ENCODE data around the gene C19orf12. TPM values are rescaled to one million over a fixed set of nuclear protein-coding genes. Genes with fewer than 3 reads are reported as not detected.

The C19orf12 gene
- total and polyA plus RNA-seq, 2 experiments from 2014 or later = 11.4 to 17.2 TPM

DNA sequence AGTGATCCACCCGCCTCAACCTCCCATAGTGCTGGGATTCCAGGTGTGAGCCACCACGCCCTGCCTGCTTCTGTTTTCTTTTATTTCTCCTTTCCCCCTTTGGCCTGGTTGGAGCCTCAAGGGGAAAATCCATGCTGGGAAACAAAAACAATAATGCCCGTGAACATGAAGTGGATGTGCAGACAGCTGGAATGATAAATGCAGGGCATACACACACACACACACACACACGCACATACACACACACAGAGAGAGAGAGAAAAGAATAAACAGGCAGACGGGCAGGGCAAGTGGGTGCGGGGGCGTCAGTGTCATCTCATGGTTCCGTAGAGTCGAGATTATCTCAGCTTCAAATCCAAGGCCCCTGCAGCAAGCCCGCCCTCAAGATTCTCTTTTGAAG lies 54.2 kb downstream of the C19orf12 start:
- TF ChIP-seq POLR2AphosphoS5 (IDR thresholded peaks at IDR 0.05; ENCODE audit: low read depth) = no peak
- no peak for TF ChIP-seq NANOG (IDR thresholded peaks at IDR 0.05; ENCODE audit: borderline replicate concordance)
- no peak for TF ChIP-seq EZH2phosphoT487 (IDR thresholded peaks at IDR 0.05; ENCODE audit: unreplicated experiment)
- TF ChIP-seq, protein P1, sequence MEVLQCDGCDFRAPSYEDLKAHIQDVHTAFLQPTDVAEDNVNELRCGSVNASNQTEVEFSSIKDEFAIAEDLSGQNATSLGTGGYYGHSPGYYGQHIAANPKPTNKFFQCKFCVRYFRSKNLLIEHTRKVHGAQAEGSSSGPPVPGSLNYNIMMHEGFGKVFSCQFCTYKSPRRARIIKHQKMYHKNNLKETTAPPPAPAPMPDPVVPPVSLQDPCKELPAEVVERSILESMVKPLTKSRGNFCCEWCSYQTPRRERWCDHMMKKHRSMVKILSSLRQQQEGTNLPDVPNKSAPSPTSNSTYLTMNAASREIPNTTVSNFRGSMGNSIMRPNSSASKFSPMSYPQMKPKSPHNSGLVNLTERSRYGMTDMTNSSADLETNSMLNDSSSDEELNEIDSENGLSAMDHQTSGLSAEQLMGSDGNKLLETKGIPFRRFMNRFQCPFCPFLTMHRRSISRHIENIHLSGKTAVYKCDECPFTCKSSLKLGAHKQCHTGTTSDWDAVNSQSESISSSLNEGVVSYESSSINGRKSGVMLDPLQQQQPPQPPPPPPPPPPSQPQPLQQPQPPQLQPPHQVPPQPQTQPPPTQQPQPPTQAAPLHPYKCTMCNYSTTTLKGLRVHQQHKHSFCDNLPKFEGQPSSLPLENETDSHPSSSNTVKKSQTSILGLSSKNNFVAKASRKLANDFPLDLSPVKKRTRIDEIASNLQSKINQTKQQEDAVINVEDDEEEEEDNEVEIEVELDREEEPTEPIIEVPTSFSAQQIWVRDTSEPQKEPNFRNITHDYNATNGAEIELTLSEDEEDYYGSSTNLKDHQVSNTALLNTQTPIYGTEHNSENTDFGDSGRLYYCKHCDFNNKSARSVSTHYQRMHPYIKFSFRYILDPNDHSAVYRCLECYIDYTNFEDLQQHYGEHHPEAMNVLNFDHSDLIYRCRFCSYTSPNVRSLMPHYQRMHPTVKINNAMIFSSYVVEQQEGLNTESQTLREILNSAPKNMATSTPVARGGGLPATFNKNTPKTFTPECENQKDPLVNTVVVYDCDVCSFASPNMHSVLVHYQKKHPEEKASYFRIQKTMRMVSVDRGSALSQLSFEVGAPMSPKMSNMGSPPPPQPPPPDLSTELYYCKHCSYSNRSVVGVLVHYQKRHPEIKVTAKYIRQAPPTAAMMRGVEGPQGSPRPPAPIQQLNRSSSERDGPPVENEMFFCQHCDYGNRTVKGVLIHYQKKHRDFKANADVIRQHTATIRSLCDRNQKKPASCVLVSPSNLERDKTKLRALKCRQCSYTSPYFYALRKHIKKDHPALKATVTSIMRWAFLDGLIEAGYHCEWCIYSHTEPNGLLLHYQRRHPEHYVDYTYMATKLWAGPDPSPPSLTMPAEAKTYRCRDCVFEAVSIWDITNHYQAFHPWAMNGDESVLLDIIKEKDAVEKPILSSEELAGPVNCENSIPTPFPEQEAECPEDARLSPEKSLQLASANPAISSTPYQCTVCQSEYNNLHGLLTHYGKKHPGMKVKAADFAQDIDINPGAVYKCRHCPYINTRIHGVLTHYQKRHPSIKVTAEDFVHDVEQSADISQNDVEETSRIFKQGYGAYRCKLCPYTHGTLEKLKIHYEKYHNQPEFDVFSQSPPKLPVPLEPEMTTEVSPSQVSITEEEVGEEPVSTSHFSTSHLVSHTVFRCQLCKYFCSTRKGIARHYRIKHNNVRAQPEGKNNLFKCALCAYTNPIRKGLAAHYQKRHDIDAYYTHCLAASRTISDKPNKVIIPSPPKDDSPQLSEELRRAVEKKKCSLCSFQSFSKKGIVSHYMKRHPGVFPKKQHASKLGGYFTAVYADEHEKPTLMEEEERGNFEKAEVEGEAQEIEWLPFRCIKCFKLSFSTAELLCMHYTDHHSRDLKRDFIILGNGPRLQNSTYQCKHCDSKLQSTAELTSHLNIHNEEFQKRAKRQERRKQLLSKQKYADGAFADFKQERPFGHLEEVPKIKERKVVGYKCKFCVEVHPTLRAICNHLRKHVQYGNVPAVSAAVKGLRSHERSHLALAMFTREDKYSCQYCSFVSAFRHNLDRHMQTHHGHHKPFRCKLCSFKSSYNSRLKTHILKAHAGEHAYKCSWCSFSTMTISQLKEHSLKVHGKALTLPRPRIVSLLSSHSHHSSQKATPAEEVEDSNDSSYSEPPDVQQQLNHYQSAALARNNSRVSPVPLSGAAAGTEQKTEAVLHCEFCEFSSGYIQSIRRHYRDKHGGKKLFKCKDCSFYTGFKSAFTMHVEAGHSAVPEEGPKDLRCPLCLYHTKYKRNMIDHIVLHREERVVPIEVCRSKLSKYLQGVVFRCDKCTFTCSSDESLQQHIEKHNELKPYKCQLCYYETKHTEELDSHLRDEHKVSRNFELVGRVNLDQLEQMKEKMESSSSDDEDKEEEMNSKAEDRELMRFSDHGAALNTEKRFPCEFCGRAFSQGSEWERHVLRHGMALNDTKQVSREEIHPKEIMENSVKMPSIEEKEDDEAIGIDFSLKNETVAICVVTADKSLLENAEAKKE (CRISPR knock-in tag; IDR thresholded peaks at IDR 0.05) = no peak
- TF ChIP-seq ZNF331 (CRISPR knock-in tag; IDR thresholded peaks at IDR 0.05; ENCODE audit: low read depth) = no peak
- Histone ChIP-seq H3K79me2 (replicated peaks; ENCODE audit: insufficient read depth) (no peaks in the 10 kb centered on the region), H2AFZ (no peak overlapping the region), H3K4me3 (no peak overlapping the region), H3K36me3 (ENCODE audit: insufficient read depth) (no peaks in the 10 kb centered on the region), H3K4me2 (no peak overlapping the region), H3F3A (replicated peaks; ENCODE audit: low read depth) (0 out of 2 replicates have a peak, but pooled peaks cover 2% of the 10 kb centered on the region), H4K20me1 (replicated peaks; ENCODE audit: insufficient read depth) (no peaks in the 10 kb centered on the region), H3K27ac (ENCODE audit: low read depth) (no peak overlapping the region), H3K27me3 (ENCODE audit: insufficient read depth) (no peaks in the 10 kb centered on the region), H3K4me1 (ENCODE audit: insufficient read depth) (no peaks in the 10 kb centered on the region), H3K9me2 (ENCODE audit: insufficient read depth) (no peaks in the 10 kb centered on the region)
- Mint-ChIP-seq H3K9me3 (no peaks in the 10 kb centered on the region), H3K4me1 (peaks cover 7% of the 10 kb centered on the region), H3K27ac (no peak overlapping the region), H3K36me3 (ENCODE audit: low read depth) (no peaks in the 10 kb centered on the region), H3K4me3 (no peak overlapping the region), H3K27me3 (ENCODE audit: insufficient read depth, low read depth, poor library complexity) (peaks cover 6% of the 10 kb centered on the region)
- DNase-seq (ENCODE audit: low spot score) (no peak), ATAC-seq (no peak)

DNA sequence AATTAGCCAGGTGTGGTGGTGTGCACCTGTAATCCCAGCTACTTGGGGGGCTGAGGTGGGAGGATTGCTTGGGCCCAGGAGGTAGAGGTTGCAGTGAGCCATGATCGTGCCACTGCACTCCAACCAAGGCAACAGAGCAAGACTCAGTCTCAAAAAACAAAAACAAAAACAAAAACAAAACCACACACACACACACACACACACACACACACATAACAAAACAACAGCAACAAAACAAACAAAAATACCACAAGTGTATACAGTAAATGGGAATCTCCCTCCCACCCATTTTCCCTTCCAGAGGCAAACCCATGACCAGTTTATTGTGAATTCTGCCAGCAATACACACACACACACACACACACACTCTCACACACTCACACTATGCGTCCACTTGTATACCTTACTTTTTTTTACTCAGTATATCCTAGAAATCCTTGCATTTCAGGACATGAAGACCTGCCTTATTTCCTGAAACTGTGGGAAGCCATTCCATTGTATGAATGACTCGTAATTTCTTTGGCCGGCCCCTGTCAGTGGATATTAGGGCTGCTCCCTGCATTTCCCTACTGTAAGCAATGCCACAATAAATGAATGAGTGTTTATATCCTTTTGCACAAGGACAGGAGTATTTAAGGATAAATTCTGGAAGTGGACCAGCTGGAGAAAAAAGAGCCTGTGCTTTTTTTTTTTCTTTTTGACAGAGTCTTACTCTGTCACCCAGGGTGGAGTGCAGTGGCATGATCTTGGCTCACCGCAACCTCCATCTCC lies 56.7 kb downstream of the C19orf12 start:
- no peaks in the 10 kb centered on the region for H3K36me3 Mint-ChIP-seq (ENCODE audit: low read depth)
- Histone ChIP-seq H2AFZ (no peak overlapping the region), H3K27ac (ENCODE audit: low read depth) (no peak overlapping the region), H4K20me1 (replicated peaks; ENCODE audit: insufficient read depth) (no peaks in the 10 kb centered on the region), H3K4me3 (no peak overlapping the region), H3F3A (replicated peaks; ENCODE audit: low read depth) (no peaks in the 10 kb centered on the region), H3K79me2 (replicated peaks; ENCODE audit: insufficient read depth) (no peaks in the 10 kb centered on the region), H3K4me1 (ENCODE audit: insufficient read depth) (no peaks in the 10 kb centered on the region), H3K9me2 (ENCODE audit: insufficient read depth) (no peaks in the 10 kb centered on the region), H3K4me2 (no peak overlapping the region), H3K36me3 (ENCODE audit: insufficient read depth) (no peaks in the 10 kb centered on the region), H3K27me3 (ENCODE audit: insufficient read depth) (no peaks in the 10 kb centered on the region)
- no peaks in the 10 kb centered on the region for H3K27me3 Mint-ChIP-seq (ENCODE audit: insufficient read depth, low read depth, poor library complexity)
- 0 out of 3 replicates have a peak, but pooled peaks cover 2% of the 10 kb centered on the region for H3K4me1 Mint-ChIP-seq
- no peak for DNase-seq (ENCODE audit: low spot score)
- H3K27ac Mint-ChIP-seq = peak overlapping the region; percentile 9; the same call in 1 of the 2 replicates
- ATAC-seq = no peak
- H3K4me3 Mint-ChIP-seq = no peak overlapping the region
- H3K9me3 Mint-ChIP-seq = peaks cover 7% of the 10 kb centered on the region
- TF ChIP-seq EZH2 (IDR thresholded peaks at IDR 0.05; ENCODE audit: low read depth, unreplicated experiment) = no peak
- no peak for TF ChIP-seq EZH2phosphoT487 (IDR thresholded peaks at IDR 0.05; ENCODE audit: unreplicated experiment)
- TF ChIP-seq JUNB (IDR thresholded peaks at IDR 0.05; ENCODE audit: unreplicated experiment) = no peak
- TF ChIP-seq, protein P2, sequence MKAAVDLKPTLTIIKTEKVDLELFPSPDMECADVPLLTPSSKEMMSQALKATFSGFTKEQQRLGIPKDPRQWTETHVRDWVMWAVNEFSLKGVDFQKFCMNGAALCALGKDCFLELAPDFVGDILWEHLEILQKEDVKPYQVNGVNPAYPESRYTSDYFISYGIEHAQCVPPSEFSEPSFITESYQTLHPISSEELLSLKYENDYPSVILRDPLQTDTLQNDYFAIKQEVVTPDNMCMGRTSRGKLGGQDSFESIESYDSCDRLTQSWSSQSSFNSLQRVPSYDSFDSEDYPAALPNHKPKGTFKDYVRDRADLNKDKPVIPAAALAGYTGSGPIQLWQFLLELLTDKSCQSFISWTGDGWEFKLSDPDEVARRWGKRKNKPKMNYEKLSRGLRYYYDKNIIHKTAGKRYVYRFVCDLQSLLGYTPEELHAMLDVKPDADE (IDR thresholded peaks at IDR 0.05) = no peak
